ENCODE measurements around the gene PDE8A. TPM values are rescaled to one million over a fixed set of nuclear protein-coding genes. Genes with fewer than 3 reads are reported as not detected.

The PDE8A gene
- total and polyA plus RNA-seq, 10 of the 15 experiments (the other 5 are each of a cell fraction or from before 2014, with no cell fraction given), result 6.7 to 69.2 (median 27.2) TPM

DNA sequence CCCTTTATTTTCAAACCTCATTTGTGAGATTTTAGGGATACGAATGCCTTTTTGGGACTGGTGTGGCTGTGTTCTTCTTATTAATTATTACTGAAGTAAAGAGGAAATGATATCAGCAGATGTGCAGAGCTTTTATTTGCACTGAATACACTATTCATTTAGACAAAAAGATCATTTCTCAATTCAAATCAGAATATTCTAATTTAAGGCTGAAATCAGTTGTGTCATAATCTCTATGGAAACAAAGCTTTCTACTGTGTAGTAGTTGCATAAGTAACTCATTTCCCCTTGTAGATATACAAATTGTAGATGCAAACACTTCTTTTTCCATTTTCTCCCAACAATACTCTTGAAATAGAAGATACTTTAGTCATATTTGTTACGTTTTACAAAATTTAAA, 56.0 kb downstream of the PDE8A start (continued):
- TF ChIP-seq, protein P1, sequence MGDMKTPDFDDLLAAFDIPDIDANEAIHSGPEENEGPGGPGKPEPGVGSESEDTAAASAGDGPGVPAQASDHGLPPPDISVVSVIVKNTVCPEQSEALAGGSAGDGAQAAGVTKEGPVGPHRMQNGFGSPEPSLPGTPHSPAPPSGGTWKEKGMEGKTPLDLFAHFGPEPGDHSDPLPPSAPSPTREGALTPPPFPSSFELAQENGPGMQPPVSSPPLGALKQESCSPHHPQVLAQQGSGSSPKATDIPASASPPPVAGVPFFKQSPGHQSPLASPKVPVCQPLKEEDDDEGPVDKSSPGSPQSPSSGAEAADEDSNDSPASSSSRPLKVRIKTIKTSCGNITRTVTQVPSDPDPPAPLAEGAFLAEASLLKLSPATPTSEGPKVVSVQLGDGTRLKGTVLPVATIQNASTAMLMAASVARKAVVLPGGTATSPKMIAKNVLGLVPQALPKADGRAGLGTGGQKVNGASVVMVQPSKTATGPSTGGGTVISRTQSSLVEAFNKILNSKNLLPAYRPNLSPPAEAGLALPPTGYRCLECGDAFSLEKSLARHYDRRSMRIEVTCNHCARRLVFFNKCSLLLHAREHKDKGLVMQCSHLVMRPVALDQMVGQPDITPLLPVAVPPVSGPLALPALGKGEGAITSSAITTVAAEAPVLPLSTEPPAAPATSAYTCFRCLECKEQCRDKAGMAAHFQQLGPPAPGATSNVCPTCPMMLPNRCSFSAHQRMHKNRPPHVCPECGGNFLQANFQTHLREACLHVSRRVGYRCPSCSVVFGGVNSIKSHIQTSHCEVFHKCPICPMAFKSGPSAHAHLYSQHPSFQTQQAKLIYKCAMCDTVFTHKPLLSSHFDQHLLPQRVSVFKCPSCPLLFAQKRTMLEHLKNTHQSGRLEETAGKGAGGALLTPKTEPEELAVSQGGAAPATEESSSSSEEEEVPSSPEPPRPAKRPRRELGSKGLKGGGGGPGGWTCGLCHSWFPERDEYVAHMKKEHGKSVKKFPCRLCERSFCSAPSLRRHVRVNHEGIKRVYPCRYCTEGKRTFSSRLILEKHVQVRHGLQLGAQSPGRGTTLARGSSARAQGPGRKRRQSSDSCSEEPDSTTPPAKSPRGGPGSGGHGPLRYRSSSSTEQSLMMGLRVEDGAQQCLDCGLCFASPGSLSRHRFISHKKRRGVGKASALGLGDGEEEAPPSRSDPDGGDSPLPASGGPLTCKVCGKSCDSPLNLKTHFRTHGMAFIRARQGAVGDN (IDR thresholded peaks at IDR 0.05), result no peak

- SMC1A ChIA-PET (ENCODE audit: uncharacterized antibody, unreplicated experiment), result no interaction called here
- CTCF ChIA-PET, result no interaction called here
- Histone ChIP-seq H3K27me3 (replicated peaks in 1 of 2; ENCODE audit: control insufficient read depth in 2 of 2, insufficient read depth in 2 of 2, low read length in 1 of 2) (no peaks in the 10 kb centered on the region), H3K9me3 (replicated peaks; ENCODE audit: control insufficient read depth, insufficient read depth, low read length) (no peaks in the 10 kb centered on the region), H2AFZ (ENCODE audit: control insufficient read depth, low read depth, low read length) (no peak overlapping the region), H3K9ac (ENCODE audit: control insufficient read depth, insufficient read depth, low read length) (no peak overlapping the region), H3K27ac (ENCODE audit: control insufficient read depth, insufficient read depth) (no peak overlapping the region), H3K4me1 (ENCODE audit: control insufficient read depth, insufficient read depth, low read length) (peaks cover 7% of the 10 kb centered on the region), H3K4me3 (no peak overlapping the region), H3K36me3 (ENCODE audit: control insufficient read depth in 2 of 2, insufficient read depth in 2 of 2, low read length in 1 of 2) (no peaks in the 10 kb centered on the region), H4K20me1 (ENCODE audit: control insufficient read depth, insufficient read depth) (no peaks in the 10 kb centered on the region), H3K4me2 (ENCODE audit: control insufficient read depth, insufficient read depth) (no peak overlapping the region), H3K79me2 (ENCODE audit: control insufficient read depth, insufficient read depth, low read length) (peaks cover 10% of the 10 kb centered on the region)
- no peak for DNase-seq (ENCODE audit: low read depth, low spot score)
- POLR2A ChIA-PET, result no interaction called here
- in situ Hi-C loops (cut with MboI) (loop anchor here (5.0 kb wide), 2 partner anchors 79 to 454 kb away; no protein-coding TSS in a partner anchor), intact Hi-C loops (cut with micrococcal nuclease; ENCODE audit: unreplicated experiment) (loop anchor here (5.0 to 10.0 kb wide), 2 partner anchors 196 to 454 kb away; no protein-coding TSS in a partner anchor)
- WGBS (ENCODE audit: insufficient coverage, insufficient replicate concordance, low lambda C conversion rate, missing lambda C conversion rate), result 93% methylated on average over 5 of the region's 5 CpGs
- BruUV-seq (replicated peaks), result no TSS peak
- no peak for ATAC-seq
- RAD21 ChIA-PET (ENCODE audit: unreplicated experiment), result no interaction called here
- FAIRE-seq, result no peak
- TF ChIP-seq PAX8 (IDR thresholded peaks at IDR 0.05), result no peak
- TF ChIP-seq RELB (IDR thresholded peaks at IDR 0.05; ENCODE audit: low read depth), result no peak
- no peak for TF ChIP-seq GABPA (IDR thresholded peaks at IDR 0.05; ENCODE audit: low read depth)
- no peak for TF ChIP-seq CBX5 (IDR thresholded peaks at IDR 0.05; ENCODE audit: low read depth)
- no peak for TF ChIP-seq ZZZ3 (IDR thresholded peaks at IDR 0.05; ENCODE audit: control insufficient read depth, insufficient read length, low read depth)
- TF ChIP-seq IRF3 (IDR thresholded peaks at IDR 0.05), result no peak
- no peak for TF ChIP-seq MEF2A (IDR thresholded peaks at IDR 0.05; ENCODE audit: insufficient read depth, low read depth, low read length)
- TF ChIP-seq CHD2 (IDR thresholded peaks at IDR 0.05; ENCODE audit: borderline replicate concordance, low read depth, low read length), result no peak
- no peak for TF ChIP-seq PBX3 (IDR thresholded peaks at IDR 0.05; ENCODE audit: insufficient replicate concordance, low read depth, low read length)
These were observed 59.6 kb downstream of the PDE8A start for GRCh38 chr15:85041230-85041629.
